Neural progenitor cell (in vitro differentiated cells): ENCODE results near the gene STAMBPL1.

ENCODE experiments used
- CTCF ChIP-seq: fragments of 200-600 bp; sonication (generic); IDR thresholded peaks from 2 replicates; pipeline ENCODE4 v1.5.1; 2017; ENCODE audit warnings: antibody characterized with exemption, mild to moderate bottlenecking
- EZH2 ChIP-seq: fragments of 200-600 bp; sonication (generic); IDR thresholded peaks from 2 replicates; pipeline ENCODE4 v1.6.1; 2017; ENCODE audit warnings: antibody characterized with exemption, mild to moderate bottlenecking, moderate library complexity

GRCh38 chr10:88922041-88922440 lies 42.0 kb downstream of the STAMBPL1 start:
- TF ChIP-seq CTCF: no peak
- TF ChIP-seq EZH2: no peak
